DOHH2 (cell line): ENCODE measurements around the gene AFF2.

ENCODE experiments used
- EZH2phosphoT487 ChIP-seq: fragments of 200-600 bp; sonication (generic); IDR thresholded peaks from 2 replicates; pipeline ENCODE4 v1.6.1; 2017; ENCODE audit warnings: borderline replicate concordance, mild to moderate bottlenecking, antibody characterized with exemption, low read length, moderate library complexity, mixed read lengths
- TF ChIP-seq, protein P1 (sequence below): fragments of 200-600 bp; sonication (generic); IDR thresholded peaks from one replicate; pipeline ENCODE4 v1.5.1; 2014; ENCODE audit warnings: antibody characterized with exemption, mild to moderate bottlenecking, low read depth, low read length; ENCODE audit not compliant: poor library complexity, severe bottlenecking

DNA sequence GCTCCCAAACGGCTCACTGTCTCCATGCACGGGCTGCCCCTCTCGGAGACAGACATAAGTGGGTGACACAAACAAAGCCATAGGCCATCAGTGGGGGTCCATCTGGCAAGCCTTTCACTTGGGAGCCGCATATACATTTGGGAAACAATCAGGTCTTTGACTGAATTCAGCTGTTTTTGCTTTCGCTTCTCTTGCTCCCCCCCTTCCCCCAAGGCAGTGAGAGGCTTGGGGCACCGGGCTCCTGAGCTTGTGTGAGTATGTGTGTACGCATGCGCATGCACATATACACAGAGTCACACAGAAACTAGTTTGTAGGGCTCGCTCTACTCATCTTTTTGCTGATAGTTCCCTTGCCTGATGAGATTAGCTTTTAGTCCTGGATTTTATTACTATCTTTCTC is 284.4 kb downstream of the AFF2 start:
- TF ChIP-seq, protein P1, sequence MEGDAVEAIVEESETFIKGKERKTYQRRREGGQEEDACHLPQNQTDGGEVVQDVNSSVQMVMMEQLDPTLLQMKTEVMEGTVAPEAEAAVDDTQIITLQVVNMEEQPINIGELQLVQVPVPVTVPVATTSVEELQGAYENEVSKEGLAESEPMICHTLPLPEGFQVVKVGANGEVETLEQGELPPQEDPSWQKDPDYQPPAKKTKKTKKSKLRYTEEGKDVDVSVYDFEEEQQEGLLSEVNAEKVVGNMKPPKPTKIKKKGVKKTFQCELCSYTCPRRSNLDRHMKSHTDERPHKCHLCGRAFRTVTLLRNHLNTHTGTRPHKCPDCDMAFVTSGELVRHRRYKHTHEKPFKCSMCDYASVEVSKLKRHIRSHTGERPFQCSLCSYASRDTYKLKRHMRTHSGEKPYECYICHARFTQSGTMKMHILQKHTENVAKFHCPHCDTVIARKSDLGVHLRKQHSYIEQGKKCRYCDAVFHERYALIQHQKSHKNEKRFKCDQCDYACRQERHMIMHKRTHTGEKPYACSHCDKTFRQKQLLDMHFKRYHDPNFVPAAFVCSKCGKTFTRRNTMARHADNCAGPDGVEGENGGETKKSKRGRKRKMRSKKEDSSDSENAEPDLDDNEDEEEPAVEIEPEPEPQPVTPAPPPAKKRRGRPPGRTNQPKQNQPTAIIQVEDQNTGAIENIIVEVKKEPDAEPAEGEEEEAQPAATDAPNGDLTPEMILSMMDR, result no peak
- TF ChIP-seq EZH2phosphoT487, result no peak
